ENCODE data around the gene USP6.
"Not testable (repeated sequence)": the region's sequence is repeated elsewhere in the genome, so short reads cannot be mapped to it uniquely, and the experiment has no call there.

The USP6 gene

DNA sequence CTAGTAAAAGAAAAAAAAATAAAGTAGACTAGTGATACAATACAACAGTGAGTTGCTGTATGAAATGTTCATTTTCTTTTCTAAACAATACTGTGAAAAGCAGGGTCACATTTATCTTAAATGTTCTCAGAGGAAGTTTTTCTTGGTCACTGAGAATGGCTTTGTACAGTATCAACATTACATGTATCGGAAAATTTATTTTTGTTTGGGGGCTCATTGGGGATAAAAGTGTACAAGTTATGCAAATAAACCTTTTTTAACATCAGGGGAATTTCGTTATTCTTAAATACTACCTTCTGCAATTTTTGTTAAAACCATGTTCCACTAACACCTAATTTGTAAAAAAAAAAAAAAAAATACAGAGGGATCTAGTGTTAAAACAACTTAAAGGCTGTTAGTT lies 84.5 kb downstream of the USP6 start:
- DNase-seq = no peak

DNA sequence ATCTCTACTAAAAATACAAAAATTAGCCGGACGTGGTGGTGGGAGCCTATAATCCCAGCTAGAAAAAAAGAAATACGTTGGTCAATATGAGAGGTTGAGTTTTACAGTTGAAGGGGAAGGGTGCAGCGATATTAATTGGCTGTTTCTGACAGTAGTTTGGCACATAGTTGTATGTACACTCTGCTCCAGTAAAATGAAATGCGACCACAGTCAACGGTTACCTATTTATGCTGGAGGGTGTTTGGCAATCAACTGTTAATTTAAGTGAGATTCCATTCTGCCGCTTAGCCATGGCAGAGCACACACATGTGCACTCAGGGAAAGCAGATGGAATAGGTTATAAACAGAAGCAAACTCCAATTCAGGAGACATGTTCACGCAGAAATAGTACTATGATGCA lies 85.2 kb downstream of the USP6 start:
- no peak for DNase-seq

DNA sequence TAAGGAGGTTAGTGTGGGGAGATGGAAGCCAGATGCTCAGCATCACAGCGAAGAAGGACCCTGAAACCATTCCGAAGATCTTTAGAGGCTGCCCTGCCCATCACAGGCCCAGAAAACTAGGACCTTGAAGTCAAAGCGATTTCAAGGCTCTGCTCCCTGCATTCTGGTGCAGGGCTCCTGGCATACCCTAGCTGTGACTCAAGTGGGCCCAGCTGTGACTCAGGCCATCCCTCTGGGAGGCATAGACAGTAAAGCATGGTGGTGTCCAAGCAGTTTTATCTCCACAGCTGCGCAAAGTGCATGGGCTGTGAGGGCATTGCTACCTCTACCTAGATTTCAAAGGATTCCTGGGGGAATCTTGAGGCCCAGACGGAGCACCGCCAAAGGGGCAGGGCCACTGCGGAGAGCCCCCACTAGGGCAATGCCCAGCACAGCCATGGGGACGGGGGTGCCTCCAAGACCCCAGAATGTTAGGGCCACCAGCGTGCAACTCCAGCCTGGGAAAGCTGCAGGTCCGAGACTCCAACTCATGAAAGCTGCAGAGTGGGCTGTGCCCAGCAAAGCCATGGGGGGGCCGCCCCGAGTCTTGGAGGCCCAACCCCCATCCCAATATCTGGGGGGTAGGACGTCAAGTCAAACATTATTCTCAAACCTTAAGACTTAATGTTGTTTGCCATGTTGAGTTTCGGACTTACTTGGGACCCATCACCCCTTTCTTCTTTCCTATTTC lies 87.5 kb downstream of the USP6 start:
- DNase-seq = no peak

DNA sequence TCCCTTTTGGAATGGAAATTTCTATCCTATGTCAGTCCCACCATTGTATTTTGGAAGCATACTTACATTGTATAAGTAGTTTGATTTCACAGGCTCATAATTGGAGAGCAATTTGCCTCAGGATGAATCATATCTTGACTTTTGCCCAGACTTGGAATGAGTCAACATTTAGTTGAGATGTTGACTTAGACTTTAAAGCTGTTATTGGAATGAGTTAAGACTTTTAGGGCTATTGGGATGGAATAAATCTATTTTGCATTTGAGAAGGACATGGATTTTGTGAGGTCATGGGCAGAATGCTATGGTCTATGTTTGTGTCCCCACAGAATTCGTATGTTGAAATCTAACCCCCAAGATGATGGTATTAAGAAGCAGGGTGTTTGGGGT lies 88.1 kb downstream of the USP6 start:
- DNase-seq = no peak

DNA sequence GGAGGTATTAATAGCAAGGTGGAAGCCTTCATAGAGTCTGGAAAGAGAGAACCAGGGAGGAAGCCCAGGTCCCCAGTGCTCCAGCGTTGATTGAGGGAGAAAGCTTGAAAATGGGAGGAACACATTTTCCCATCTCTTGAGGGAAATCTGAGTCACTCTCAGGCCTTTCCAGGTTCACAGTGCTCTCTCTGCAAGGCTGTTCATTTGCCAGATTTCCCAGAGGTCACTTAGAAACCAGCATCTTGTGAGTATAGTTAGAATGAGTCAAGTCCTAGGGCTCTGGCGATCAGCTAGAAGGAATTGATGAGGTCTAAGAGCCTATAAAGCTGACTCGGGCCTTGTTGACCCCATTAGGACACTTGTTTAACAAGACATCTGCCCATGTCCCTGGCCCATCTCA lies 93.6 kb downstream of the USP6 start:
- DNase-seq = no peak

DNA sequence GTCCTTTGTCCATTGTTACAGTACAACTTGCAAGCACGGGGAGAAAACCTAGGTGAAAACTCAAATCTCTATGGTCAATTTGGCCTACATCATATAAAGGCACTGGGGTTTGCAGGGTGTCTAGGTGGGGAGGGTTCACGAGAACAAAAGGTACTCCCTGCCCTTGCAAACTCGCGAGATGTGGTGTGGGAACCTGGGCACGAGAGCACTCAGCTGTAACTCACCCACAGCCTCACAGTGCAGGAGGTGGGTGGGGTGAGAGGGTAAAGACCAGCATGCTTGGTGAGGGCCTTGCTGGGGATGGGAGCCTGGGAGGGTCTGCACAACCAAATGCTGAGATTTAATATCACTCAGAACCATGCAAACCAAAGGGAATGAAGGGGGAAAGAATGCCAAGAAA lies 94.3 kb downstream of the USP6 start:
- DNase-seq = no peak

DNA sequence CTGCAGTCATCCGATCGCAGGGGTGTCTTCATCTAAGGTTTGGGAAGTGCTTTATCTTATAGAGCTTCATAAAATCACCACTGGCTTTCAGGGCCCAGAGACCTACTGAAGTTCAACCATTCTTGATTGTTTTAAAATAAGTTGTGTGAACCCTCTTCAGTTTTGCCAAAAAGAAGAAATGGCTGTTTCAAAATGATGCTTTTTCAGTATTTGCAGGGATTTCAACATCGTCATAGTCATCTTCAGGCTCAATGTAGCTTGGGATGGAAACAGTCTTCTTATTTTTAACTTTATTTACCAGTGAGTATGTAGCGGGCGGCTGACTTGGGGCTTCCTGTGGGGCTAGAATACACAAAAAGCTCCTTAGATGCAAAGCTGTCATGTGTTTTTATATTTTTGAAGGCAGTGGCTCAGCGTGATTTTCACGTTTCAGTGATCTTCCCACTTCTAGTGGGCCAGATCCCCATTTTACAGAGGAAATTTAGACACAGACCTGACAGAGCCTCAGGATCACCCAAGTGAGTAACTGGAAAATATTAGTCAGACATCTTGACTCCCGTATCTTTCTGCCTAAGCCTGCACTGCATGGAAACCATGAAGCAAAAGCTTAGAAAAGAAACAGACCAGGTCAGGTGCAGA lies 94.9 kb downstream of the USP6 start:
- DNase-seq = no peak

DNA sequence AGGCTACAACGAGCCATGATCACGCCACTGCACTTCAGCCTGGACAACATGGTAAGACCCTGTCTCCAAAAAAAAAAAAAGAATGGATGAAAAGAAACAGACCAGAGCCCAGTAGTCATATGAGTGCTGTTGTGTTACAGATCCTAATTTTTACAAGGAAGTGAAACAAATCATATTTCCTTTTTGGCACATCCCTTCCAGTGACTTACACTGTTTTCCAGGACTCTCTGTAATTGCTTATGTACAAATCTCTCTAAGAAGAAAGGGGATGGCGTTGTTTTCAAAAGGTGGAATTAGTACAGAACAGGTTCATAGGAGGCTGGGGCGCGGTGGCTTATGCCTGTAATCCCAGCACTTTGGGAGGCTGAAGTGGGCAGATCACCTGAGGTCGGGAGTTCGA lies 95.6 kb downstream of the USP6 start:
- no peak for DNase-seq

DNA sequence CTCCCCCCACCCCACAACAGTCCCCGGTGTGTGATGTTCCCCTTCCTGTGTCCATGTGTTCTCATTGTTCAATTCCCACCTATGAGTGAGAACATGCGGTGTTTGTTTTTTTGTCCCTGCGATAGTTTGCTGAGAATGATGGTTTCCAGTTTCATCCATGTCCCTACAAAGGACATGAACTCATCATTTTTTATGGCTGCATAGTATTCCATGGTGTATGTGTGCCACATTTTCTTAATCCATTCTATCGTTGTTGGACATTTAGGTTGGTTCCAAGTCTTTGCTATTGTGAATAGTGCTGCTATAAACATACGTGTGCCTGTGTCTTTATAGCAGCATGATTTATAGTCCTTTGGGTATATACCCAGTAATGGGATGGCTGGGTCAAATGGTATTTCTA lies 101.7 kb downstream of the USP6 start:
- not testable (repeated sequence) for DNase-seq

DNA sequence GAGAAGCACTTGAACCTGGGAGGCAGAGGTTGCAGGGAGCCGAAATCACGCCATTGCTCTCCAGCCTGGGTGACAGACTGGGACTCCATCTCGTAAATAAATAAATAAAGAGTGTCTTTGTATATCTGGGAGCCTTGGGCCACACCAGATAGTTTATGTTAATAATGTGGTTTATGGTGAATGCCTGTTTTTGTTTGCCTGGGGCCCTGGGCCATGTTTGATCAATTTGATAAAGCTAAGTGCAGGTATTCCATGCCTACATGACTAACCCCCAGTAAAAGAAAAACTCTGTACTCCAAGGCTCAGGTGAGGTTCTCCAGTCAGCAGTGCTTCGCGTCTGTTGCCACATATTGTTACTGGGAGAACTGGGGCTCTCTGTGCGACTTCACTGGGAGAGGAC lies 103.7 kb downstream of the USP6 start:
- no peak for DNase-seq

DNA sequence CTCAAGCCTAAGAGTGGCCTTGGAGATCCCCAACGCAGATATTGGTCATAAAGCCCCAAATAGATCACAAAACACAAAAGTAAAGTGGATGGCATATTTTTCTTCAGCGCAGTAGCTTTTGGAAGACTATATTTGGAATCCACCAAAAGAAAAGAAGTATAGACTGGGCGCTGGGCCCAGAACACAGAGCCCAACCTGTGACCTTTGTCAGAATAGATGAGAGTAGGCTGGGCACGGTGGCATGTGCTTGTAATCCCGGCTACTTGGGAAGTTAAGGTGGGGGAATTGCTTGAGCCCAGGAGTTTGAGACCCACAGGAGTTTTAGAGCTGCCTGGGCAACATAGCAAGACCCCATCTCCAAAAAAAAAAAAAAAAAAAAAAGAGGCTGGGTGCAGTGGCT lies 104.2 kb downstream of the USP6 start:
- no peak for DNase-seq

DNA sequence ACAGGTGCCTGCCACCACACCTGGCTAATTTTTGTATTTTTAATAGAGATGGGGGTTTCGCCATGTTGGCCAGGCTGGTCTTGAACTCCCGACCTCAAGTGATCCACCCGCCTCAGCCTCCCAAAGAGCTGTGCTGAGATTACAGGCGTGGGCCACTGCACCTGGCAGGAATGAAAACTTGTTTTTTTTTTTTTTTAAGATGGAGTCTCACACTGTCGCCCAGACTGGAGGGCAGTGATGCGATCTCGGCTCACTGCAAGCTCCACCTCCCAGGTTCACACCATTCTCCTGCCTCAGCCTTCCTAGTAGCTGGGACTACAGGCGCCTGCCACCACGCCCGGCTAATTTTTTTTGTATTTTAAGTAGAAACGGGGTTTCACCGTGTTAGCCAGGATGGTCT lies 106.1 kb downstream of the USP6 start:
- not testable (repeated sequence) for DNase-seq

Data from stimulated activated CD4-positive, alpha-beta T cell treated with anti-CD3 and anti-CD28 coated beads, Interleukin-4, amount 100 ng/mL, for 1 hour (primary cell).